ENCODE data around the gene PMVK.

The PMVK gene

DNA sequence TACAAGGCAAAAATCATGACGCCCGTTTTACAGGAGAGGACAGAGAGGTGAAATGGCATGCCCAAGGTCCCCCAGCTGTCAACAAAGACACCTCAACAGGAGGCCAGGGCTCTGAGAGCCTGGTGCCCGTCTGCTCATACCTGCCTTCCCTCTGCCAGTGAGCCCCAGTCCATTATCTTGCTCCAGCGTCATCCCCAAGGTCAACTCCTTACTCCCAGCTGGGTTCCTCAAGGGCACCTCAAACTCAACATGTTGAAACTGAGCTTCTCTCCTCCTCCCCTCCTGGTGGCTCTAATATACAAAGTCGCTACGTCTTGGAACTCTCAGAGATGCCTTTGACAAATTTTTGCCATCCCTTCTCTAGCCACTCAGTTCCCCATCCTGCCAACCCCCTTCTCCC, 16.1 kb upstream of the PMVK start:
- TF ChIP-seq, protein P1, sequence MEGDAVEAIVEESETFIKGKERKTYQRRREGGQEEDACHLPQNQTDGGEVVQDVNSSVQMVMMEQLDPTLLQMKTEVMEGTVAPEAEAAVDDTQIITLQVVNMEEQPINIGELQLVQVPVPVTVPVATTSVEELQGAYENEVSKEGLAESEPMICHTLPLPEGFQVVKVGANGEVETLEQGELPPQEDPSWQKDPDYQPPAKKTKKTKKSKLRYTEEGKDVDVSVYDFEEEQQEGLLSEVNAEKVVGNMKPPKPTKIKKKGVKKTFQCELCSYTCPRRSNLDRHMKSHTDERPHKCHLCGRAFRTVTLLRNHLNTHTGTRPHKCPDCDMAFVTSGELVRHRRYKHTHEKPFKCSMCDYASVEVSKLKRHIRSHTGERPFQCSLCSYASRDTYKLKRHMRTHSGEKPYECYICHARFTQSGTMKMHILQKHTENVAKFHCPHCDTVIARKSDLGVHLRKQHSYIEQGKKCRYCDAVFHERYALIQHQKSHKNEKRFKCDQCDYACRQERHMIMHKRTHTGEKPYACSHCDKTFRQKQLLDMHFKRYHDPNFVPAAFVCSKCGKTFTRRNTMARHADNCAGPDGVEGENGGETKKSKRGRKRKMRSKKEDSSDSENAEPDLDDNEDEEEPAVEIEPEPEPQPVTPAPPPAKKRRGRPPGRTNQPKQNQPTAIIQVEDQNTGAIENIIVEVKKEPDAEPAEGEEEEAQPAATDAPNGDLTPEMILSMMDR (IDR thresholded peaks at IDR 0.05; ENCODE audit: low read depth, low read length, missing control alignments) = no peak
- in situ Hi-C loops (cut with HindIII; ENCODE audit: low sequenced_read_pairs) = no loop called here
- no peak overlapping the region for H3K4me3 ChIP-seq (ENCODE audit: low read depth, low read length)
- DNase-seq (ENCODE audit: low read depth) = no peak

DNA sequence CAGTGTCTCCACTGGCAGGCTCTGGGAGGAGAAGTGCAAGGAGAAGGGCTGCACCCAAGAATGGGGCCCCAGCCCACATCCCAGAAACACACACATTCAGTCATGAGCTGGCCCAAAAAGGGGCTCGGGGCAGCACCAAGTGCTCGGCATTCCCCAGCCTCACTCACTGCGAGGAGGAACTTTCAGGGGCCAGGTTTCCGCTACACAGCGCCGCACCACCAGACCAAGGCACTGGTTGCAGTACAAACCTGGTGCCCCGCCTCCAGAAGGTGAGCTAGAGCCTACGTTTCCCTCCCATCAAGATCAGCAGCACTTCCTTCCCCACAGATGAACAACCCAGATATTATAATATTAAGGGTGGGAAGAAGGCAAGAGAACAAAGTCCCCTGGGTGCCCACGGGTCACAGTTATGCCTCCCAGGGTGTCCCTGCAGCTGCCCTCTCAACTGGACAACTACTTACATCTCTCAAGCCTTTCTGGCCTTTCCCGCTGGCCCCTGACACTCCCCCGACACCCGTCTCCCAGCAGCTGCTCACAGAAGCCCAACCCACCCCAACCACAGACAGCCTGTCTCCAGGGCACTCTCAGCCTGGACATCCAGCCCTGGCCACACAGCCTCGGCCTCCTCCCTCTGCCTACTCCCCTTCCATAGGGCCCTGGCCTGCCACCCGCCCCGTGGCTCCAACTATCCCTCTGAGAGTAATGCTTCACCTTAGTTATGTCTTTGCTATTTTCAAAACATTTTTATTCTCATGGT, 15.6 kb upstream of the PMVK start:
- TF ChIP-seq, protein P1 (IDR thresholded peaks at IDR 0.05; ENCODE audit: low read depth, low read length, missing control alignments) = no peak
- no peak for DNase-seq (ENCODE audit: low read depth)
- no peak overlapping the region for H3K4me3 ChIP-seq (ENCODE audit: low read depth, low read length)
- in situ Hi-C loops (cut with HindIII; ENCODE audit: low sequenced_read_pairs) = no loop called here

DNA sequence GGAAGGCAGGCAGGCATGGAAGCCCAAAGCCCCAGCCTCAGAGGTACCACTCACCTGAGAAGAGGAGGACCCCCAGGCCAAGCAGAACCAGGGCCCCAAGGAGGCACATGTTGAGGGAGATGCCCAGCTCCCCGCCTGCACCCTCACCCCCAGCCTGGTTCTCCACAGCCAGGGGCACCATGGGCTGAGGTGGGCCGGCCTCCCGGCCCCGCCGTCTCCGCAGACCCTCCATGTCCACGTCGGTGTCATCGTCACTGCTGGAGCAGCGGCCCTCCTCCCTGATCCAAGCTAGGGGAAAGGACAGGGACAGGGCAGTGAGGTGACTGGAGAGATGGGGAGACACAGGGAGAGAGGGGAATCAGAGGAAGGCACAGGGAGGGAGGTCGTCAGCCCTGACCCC, 11.6 kb upstream of the PMVK start:
- TF ChIP-seq, protein P1 (IDR thresholded peaks at IDR 0.05; ENCODE audit: low read depth, low read length, missing control alignments) = no peak
- in situ Hi-C loops (cut with HindIII; ENCODE audit: low sequenced_read_pairs) = no loop called here
- DNase-seq (ENCODE audit: low read depth) = no peak
- H3K4me3 ChIP-seq (ENCODE audit: low read depth, low read length) = no peak overlapping the region

DNA sequence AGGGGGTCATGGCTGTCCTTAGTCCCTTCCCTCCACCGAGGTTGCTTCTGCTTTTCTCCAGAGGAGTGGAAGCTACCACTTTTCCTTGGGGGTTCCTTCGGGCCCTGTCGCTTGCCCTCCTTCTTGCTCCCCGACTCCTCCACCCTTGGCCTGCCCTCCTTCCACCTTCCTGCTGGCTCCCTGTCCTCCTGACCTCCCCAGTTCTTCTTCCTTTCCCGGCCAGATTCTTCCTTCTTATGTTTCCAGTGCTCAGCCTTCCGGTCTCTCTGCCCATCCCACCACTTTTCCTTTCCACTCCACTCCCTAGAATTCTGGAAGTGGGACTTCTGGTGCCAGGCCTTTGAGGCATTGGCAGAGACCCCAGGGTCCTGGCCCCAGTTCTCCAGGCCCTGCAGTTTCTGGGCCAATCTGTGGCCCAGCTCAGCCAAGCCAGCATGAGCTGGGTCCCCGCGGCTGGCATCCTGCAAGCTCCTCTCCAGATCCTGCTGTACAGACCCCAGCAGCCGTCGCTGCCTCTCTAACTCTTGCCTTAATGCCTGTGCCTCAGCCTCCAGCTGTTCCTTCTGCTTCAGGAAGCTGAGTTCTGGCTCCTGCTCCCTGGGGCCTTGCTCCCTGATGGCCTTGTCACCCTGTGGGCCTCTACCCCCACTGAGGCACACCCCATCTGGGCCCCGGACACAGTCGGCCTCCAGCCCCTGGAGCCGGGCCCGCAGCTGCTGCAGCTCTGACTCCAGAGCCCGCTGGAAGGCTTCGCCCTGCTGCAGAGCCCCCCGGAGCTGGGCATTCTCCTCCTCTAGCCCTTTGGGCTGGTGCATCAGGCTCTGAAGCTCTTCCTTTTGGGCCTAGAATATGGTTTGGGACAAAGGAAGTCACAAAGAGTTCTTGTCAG, 9.7 kb upstream of the PMVK start:
- TF ChIP-seq, protein P1 (IDR thresholded peaks at IDR 0.05; ENCODE audit: low read depth, low read length, missing control alignments) = no peak
- in situ Hi-C loops (cut with HindIII; ENCODE audit: low sequenced_read_pairs) = no loop called here
- DNase-seq (ENCODE audit: low read depth) = no peak
- no peak overlapping the region for H3K4me3 ChIP-seq (ENCODE audit: low read depth, low read length)

DNA sequence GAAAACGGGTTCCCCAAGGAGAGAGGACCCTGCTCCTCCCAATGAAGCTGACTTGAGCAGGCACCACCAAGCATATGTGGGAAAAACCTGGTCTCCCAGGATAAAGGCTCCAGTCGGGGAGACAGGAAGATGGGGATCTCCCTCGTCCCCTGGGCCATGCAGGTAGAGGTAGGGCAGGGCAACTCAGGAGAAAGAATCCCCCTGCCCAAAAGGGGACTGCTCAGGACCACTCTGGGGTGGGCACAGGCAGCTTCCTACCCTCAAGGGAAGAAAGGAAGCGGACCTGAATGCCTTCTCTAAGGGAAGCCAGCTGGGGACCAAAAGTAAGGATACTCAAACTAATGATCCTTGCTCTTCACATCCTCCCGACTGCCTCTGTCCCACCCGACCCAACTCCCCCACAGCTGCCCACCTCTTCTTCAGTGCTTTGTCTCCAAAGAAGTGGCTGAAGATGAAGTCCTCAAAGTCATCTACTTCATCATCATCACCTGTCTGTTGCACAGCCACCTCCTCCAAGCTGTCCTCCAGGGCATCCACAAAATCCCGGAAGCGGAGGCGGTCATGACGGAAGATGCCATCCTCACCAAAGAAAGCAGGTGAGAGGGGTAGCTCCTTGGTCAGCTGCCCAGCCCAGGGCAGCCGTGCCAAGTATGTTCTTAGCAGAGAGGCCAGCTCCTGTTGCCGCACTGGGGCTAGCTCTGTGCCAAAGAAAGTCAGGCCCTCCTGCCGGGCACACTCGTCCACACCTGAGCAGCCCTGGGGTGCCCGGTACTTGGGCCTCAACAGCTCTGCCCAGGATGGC, 8.8 kb upstream of the PMVK start:
- no peak overlapping the region for H3K4me3 ChIP-seq (ENCODE audit: low read depth, low read length)
- in situ Hi-C loops (cut with HindIII; ENCODE audit: low sequenced_read_pairs) = no loop called here
- TF ChIP-seq, protein P1 (IDR thresholded peaks at IDR 0.05; ENCODE audit: low read depth, low read length, missing control alignments) = no peak

More for the DNA sequence above, 8.8 kb upstream of the PMVK start:
- DNase-seq (ENCODE audit: low read depth) = no peak
